H54 (cell line): Measurements from ENCODE around the gene UTS2.

Experiments used
- DNase-seq: peaks from one replicate; pipeline ENCODE4 v3.0.0; 2011; ENCODE audit warnings: low spot score, mixed read lengths; ENCODE audit not compliant: insufficient read length
- FAIRE-seq: peaks from 3 replicates; lab custom pipeline; 2011; peaks lifted over from hg19 to GRCh38; lab: Jason Lieb, UNC
- POLR2A ChIP-seq: IDR thresholded peaks from 2 replicates; pipeline ENCODE4 v1.6.1; 2011; ENCODE audit warnings: low read depth, mild to moderate bottlenecking, low read length

The UTS2 gene

DNA sequence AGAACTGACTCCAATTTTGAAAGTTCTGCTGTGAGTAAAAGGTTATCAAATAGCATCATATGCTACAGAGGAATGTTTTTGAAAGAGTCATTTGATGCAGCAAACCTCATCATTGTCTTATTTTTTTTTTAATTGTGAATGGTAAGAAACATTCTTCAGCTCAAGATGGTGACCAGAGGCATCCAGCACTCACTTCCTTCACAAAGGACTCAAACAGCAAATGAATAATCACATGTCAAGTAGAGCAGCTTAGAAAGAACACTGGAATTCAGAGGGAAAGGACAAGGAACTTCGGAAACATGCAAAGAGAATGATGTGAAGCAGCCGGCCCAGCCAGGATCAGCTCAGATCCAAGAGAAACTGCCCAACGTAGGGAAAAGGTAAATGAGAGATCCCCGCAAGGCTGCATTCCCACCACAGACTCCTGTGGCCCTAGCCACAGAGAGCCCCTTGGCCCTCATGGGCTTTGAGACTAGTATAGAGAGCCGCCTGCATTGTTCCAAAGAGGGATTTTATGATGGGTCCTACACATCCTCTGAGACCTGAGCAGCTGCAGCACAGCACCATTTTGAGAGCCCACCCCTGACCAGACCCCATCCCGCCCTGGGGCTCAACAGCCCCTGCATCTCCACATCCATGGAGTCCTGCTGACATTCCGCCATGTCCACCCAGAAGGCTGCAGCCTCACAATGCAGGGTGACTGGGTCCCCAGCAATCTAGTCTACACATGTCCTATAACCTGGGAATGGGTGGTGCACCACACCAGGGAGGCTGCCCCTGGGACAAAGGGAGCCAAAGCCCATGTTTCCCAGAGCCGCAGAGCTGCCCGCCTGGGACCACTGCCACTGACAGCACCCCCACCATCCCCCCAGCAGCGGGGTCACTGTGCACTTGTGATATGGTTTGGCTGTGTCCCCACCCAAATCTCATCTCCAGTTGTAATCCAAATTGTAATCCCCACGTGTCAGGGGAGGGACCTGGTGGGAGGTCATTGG is 21.2 kb upstream of the UTS2 start:
- DNase-seq = no peak

DNA sequence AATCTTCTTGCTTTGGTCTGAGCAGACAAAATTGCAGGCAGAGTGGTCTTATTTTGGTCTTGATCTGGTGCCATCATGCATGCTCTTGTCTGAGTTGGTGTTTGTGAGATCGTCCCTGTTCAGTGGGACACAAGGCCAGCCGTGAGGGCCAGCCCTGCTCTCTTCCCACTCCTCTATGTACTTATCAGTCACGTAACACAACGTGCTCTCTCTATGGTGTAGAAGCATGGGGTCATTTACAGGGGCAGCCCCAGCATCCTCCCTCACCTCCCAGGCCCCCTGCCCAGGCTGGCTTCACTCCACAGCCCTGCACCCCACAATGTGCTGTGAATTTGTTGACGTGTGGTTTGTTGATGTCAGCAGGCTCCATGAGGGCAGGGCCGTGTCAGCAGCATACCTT is 18.3 kb upstream of the UTS2 start:
- TF ChIP-seq POLR2A = no peak
- no peak for DNase-seq
- FAIRE-seq = no peak

More for the DNA sequence above, 21.2 kb upstream of the UTS2 start:
- no peak for TF ChIP-seq POLR2A
- FAIRE-seq = no peak

DNA sequence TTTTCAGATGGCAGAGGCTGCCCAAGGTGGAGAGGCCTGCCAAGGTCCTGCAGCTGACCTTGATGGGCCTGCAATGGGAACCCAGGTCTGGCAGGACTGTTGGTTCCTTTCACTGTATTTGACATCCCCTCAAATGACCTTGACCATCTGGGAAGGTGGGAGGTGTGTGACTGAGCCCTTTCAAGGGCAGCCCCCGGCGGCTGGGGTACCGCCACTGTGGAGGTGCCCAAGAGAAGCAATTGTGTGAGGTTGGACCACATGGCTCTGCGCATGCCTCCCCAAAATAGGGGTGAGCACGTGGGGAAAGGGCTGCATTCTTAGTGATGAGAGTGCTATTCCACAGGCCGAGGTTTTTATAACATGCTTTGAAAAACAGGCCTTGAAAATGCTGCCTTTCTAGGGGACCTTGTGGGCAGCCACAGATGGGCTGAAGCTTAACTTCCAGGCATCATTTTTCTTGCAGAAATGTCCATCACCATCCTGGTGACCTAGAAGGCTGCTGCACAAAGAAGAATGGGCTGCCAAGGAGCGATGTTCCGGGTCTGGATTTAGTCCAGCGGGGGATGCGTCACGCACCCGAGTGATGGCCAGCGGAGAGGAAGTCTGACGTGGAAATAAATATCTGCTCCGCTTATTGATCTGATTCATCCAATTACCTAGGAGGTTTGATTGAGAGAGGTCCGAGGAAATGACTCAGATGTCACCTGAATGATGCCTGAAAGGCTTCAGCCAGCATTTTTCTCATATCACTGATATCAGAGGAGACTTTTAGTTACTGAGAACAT is 16.5 kb upstream of the UTS2 start:
- FAIRE-seq = no peak
- DNase-seq = no peak
- no peak for TF ChIP-seq POLR2A

DNA sequence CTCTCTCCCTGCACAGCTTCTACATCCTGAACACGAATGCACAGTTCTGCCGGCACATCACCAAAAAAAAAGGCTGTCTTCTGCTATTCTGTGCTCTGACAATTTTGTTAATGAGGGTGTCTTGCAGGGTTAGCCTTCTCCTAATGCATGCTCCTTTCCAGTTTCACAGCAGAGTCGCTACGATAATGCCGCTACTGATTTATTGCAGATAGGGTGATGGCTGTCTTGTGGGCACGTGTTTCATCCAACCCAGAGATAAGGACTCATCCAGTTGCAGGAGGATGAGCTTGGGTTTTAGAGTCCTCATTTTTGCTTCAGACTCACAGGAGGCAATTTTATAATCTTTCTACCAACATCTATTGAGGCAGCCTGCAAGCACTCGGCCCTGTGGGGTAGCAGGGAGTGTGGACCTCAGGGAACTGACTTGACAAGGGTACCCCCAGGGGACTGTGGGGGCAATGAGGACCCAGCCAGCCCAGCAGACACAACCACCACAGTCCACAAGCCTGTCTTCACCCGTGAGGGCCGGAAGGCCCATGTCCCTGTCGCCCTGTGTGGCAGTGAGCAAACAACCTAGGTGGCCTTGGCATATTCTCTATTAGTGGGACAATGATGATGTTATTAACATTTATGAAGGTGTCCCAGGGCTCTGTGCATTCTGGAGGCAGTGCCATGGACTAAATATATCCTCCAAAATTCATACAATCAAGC is 15.4 kb upstream of the UTS2 start:
- DNase-seq (no peak), FAIRE-seq (no peak)
- TF ChIP-seq POLR2A = no peak

DNA sequence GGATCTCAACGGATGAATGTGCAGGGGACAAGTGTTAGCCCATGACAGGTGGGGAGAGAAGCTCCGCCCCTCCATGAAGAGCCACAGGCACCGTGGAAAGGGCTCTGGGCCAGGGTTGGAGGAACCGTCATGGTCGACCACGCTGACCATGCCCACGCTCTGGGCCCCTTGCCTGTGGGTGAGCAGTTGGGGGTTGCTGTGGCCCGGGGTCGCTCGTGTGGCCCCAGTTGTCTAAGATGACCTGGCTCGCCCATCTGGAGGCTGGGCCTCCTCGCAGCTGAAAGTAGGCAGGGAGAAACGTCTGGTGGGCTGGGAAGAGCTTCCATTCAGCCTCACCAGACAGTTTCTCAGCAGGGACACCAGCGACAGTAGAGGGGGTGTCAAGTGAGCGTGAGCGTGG is 13.1 kb upstream of the UTS2 start:
- no peak for TF ChIP-seq POLR2A
- FAIRE-seq (no peak), DNase-seq (no peak)

DNA sequence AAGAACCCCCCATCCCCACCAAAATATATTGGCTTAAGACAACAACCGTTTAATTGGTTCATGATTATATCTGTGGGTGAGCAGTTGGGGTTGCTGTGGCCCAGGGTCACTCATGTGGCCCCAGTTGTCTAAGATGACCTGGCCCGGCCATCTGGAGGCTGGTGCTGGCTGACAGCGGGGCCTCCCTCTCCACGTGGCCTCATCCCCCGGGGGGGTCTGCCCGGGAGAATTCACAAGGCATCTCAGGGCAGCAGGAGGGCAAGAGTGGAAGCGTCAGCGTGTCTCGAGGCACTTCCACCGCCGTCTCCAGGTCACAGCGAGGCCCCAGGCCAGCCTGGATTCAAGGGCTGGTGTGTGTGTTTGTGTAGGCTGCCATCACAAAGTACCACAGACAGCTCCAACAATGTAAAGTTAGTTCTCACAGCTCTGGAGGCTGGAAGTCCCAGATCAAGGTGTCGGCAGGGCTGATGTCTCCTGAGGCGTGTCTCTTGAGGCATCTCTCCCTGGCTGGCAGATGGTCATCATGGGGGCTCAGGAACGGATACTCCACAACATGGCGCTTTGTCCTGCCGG is 11.0 kb upstream of the UTS2 start:
- DNase-seq = no peak
- no peak for TF ChIP-seq POLR2A
- no peak for FAIRE-seq

DNA sequence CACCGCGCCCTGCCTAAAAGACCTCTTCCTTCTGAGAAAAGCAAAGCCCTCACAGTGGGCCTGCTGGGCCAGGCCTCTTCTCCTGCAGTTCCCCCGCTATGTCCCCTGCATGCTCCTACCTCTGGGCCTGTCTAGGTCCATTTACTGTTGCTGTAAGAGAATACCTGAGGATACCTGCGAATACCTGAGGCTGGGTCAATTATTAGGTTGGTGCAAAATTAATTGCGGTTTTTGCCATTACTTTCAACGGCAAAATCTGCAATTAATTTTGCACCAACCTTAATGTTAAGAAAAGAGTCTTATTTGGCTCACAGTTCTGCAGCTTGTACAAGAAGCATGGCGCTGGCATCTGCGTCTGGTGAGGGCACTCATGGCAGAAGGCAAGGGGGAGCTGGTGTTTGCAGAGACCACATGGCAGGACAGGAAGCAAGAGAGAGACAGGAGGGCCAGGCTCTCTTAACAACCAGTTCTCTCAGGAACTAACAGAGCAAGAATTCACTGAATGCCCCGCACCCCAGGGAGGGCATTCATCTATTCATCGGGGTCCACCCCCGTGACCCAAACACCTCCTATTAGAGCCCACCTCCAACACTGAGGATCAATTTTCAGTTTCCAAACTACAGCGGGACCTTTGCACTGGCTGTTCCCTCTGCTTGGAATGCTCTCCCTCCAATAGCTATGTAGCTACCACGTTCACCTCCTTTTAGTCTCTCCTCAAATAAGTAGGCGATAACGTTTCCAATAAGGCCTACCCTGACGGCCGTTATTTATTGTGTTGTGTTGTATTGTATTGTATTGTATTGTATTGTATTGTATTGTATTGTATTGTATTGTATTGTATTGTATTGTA is 9.6 kb upstream of the UTS2 start:
- no peak for TF ChIP-seq POLR2A
- no peak for DNase-seq
- FAIRE-seq = no peak

DNA sequence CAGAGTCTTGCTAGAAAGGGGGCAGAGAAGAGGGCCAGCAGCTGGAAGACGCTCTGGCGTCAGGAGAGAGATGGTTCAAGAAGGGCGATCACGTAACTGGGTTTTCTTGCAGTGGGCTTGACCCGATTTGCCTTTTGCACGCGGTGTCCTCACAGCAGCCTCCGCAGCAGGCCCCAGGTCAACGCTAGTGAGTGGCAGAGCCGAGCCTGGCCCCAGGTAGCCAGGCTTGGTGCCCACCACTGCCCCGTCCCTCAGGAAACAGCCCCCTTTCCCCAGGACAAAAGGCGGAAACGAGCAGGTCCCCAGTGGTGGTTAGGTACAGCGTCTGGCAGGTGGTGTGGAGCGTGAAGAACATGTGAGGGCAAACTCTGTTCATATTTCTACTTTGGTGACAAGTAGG is 8.6 kb upstream of the UTS2 start:
- no peak for TF ChIP-seq POLR2A
- DNase-seq (no peak), FAIRE-seq (no peak)

DNA sequence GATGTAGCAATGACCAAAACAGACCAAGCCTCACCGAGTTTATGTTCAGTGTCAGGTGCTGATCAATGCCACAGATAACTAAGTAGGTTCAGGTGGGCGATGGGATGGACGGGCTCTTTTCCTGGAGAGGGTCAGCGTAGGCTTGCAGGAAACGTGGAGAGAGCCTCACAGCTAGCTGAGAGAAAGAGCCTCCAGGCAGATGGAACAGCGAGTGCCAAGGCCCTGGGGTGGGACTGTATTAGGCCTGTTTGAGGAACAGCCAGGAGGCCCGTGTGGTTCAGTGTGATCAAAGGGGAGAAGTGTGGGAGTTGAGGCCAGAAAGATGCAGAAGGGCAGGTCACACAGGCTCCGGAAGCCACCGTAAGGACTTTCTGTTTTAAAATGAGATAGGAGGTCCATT is 7.3 kb upstream of the UTS2 start:
- no peak for TF ChIP-seq POLR2A
- no peak for DNase-seq
- FAIRE-seq = no peak

DNA sequence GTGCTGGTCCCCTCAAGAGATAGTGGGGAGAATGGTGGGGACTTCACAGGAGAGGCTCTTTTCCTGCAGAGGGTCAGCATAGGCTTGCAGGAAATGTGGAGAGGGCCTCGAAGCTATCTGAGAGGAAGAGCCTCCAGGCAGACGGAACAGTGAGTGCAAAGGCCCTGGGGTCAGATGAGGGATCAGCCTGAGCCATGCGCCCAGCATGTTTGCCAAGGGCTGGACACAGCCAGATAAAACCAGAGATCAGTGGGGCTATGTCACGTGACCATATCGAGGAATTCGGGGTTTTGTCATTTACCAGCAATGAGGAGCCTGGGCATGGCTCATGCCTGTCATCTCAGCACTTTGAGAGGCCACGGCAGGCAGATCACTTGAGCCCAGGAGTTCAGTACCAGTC is 6.5 kb upstream of the UTS2 start:
- no peak for TF ChIP-seq POLR2A
- FAIRE-seq (no peak), DNase-seq (no peak)

DNA sequence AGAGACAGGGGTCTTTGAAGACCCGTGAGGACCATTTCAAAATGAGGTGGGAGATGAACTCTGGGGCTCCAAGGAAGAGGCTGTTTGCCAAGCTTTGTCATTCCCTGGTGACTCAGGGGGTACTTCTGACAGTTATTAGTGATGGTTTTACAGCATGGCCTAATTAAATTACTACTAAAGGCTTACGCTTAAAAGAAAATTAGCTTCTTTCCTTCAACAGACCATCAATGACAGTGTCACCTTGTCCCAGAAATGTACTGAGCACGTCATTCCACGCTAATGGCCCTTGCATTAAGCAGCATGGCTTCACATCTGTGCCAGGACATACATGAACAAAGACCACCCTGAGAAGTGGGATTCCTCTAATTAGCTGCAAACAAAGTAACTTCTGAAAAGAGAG is 5.1 kb upstream of the UTS2 start:
- no peak for FAIRE-seq
- TF ChIP-seq POLR2A = no peak
- DNase-seq = no peak

DNA sequence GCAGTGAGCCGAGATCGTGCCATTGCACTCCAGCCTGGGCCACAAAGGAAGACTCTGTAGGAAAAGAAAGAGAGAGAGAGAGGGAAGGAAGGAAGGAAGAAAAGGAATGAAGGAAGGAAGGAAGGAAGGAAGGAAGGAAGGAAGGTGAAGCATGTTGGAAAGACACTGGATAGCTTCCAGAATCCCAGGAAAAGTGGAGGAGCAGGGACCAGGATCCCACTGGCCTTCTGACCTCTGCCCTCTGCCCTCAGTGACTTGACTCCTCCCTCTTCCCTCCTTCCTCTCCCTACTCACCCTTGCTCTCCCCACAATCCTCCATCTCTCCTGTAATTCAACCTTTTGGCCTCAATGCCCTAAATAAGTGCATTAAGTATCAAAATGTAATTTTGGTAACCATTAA is 4.1 kb upstream of the UTS2 start:
- DNase-seq (no peak), FAIRE-seq (no peak)
- no peak for TF ChIP-seq POLR2A

DNA sequence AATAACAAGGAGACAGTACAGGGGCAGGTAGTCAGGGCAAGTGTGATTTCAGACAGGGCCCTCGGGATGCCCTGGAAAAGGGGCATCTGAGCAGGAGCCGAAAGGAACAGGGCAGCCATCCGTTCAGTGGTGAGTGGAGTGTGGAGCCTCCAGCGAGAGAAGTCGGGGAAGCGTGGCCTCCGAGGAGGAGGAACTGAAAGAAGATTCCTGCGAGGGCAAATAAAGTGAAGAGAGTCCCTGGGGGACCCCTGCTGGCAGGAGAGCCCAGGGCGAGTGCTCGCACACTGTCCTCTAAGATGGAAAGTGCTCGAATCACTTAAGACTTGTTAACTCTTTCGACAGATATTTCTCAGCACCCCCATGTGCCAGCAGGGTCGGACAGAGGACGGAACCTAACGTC is 3.5 kb upstream of the UTS2 start:
- FAIRE-seq (no peak), DNase-seq (no peak)
- no peak for TF ChIP-seq POLR2A
